ENCODE measurements around the gene PRKAG2.

PRKAG2 gene

DNA sequence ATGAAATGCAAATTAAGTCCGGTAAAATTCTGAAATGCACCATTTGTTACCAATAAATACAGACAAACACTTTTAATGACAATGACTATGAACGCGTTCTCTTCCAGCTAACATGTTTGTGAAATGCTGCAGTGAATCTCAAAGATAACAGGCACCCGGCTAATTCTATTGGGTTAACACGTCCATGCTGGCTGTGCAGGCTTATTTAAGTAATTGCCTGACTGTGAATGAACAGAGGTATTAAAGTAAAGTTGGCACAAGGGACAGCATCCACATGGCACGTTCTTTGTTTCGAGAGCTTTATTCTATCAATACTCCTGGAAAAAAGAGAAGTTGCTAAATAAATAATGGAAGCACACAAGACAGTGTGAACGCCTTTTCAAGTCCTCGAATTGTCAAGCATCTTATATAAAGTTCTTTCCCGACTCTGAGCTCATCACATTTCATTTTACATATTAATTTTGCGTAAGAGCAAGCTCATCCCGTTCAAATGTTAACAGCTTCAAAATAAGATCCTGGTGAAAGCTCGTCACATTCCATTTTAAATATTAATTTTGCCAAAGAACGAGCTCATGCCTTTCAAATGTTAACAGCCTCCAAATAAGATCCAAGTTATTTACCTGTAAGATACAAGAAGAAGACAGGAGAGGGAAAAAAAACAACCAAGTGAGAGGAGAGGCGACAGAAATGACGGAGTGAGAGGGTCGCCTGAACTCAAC, 245.9 kb downstream of the PRKAG2 start:
- peak; percentile 9 for DNase-seq

GRCh38 chr7:151630358-151630757, 246.6 kb downstream of the PRKAG2 start:
- no peak for DNase-seq

- no peak for DNase-seq
Measured at GRCh38 chr7:151629713-151630272, 247.1 kb downstream of the PRKAG2 start.

- DNase-seq = no peak
Measured at GRCh38 chr7:151628846-151629604, 247.9 kb downstream of the PRKAG2 start.

GRCh38 chr7:151626422-151627115, 250.3 kb downstream of the PRKAG2 start:
- DNase-seq = no peak

- no peak for DNase-seq
Measured at GRCh38 chr7:151625606-151626005, 251.3 kb downstream of the PRKAG2 start.

DNA sequence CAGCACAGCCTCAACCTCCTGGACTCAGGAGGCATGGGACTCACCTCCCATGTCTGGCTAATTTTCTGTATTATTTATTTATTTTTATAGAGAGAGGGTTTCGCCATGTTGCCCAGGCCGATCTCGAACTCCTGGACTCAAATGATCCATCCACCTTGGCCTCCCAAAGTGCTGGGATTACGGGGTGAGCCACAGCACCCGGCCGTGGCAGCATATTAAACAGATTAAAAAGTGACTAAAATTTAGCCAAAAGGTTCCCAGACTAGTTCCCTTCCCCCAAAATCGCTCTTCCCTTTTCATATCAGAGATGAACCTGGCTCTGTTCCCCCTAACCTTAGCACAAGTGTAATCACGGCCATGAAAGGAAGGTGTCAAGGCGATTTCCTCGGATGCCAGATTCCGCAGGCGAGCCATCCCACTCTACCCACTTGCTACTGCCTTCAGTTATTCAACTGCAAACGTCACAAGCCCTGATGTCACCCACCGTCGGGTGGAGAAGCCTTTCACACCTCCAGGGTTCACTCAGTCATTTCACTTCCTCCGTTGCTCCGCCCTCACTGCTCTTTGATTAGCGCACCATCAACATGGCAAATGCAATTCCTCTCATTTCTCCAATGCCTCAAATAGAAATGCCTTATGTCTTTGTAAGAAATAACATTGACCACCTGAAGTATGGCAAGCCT, 252.5 kb downstream of the PRKAG2 start:
- no peak for DNase-seq

DNA sequence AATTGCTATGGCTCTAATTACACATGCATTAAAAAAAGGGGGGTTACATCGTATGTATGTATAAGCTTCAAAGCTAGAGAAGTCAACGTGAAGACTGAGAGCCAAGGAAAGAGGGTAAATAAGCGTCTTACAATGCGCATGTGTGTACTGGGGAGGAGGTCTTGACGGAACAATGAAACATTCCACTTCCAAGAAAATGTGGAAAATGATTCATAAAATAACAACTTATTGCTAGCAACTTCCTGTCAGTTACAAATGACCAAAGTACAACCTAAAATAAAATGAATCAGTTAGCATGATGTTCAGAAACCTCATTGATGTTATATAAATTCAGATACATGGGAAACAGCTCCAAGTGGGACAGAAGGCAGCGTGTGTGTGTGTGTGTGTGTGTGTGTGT, 253.1 kb downstream of the PRKAG2 start:
- no peak for DNase-seq

DNA sequence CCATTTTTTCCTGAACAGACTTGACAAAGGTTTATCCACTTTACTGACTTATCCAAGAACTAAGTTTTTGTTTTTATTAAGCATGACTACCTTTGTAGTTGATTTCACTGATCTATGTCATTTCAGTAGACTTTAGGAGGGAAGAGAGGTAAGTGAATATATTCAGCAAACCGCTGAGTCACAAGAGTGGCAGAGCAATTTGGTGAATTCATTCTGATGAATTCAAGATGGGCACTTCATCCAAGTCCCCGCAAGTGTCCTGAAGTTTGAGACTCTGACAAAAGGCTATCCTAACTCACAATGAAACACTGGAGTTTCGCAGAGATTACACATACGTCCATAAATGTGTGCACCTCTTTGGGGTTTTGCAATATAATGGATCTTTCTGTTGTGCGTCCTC, 255.0 kb downstream of the PRKAG2 start:
- DNase-seq = no peak

DNA sequence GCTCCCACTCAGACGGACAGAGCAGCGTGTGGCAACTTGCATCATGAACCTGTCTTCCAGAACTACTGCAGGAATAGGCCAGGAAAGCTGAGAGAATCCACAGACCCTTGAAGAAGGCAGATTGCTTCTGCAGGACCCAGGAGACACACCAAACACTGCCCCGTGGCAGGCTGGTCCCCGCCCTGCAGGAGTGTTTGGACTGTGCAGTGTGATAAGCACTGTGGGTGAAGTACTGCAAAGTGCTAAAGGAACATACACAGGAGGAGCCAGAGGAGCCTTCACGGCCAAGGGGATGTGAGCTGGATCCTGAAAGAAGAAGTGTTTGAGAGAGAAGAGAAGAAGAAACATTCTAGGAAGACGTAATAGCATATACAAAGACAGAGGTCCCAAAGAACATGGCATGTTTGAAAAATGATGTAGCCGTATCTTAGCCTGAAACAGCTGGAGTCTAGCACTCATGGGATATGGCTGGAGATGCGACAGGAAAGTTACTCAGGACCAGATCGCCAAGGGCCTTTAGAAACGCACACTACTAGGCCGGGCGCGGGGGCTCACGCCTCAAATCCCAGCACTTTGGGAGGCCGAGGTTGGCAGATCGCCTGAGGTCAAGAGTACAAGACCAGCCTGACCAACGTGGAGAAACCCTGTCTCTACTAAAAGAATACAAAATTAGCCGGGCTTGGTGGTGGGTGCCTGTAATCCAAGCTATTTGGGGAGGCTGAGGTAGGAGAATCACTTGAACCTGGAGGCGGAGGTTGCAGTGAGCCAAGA, 260.3 kb downstream of the PRKAG2 start:
- no peak for DNase-seq

GRCh38 chr7:151615784-151616183, 261.1 kb downstream of the PRKAG2 start:
- no peak for DNase-seq

- DNase-seq = no peak
Measured at GRCh38 chr7:151615058-151615457, 261.9 kb downstream of the PRKAG2 start.

DNA sequence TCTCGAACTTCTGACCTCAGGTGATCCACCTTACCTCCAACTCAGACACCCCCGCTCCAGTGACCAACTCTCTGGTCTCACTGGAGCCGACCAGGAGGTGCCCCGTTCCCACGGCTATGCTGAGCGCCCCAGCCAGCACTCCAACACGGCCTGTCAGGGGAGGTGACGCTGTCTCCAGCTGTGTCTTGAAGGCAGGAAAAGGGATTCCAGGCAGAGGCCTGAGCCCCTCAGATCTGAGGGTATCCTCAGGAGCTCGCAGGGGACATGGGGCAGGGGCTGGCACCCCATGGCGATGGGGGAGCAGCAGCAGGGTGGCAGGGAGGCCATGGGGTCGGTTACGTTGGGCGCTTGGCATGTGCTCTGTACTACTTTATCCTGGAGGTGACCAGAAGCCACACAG, 262.9 kb downstream of the PRKAG2 start:
- DNase-seq = no peak

GRCh38 chr7:151611878-151612277, 265.0 kb downstream of the PRKAG2 start:
- no peak for DNase-seq

- no peak for DNase-seq
Measured at GRCh38 chr7:151611041-151611440, 265.9 kb downstream of the PRKAG2 start.

DNA sequence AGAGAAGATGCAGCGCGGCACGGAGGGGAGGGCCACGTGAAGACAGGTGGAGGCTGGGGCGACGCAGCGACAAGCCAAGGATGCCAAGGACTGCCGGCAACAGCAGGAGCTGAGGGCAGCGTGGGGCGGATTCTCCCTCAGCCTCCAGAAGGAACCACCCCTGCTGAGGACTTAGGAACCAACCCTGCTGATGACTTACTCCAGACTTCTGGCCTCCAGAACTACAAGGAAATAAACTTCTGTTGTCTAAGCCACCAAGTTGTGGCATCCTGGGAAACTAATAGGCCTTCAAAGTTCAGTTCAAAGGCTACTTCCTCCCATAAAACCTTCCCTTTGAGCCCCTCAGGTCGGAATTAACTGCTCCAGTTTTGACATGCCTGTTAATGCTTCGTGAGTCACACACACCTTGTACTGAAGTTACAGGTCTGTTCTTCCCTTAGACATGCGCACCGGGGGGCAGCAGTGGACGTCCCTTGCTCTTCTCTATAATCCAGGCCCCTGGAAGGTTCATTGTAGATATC, 268.8 kb downstream of the PRKAG2 start:
- no peak for DNase-seq

GRCh38 chr7:151607464-151607867, 269.4 kb downstream of the PRKAG2 start:
- DNase-seq = no peak

GRCh38 chr7:151603951-151604350, 273.0 kb downstream of the PRKAG2 start:
- DNase-seq = no peak

DNA sequence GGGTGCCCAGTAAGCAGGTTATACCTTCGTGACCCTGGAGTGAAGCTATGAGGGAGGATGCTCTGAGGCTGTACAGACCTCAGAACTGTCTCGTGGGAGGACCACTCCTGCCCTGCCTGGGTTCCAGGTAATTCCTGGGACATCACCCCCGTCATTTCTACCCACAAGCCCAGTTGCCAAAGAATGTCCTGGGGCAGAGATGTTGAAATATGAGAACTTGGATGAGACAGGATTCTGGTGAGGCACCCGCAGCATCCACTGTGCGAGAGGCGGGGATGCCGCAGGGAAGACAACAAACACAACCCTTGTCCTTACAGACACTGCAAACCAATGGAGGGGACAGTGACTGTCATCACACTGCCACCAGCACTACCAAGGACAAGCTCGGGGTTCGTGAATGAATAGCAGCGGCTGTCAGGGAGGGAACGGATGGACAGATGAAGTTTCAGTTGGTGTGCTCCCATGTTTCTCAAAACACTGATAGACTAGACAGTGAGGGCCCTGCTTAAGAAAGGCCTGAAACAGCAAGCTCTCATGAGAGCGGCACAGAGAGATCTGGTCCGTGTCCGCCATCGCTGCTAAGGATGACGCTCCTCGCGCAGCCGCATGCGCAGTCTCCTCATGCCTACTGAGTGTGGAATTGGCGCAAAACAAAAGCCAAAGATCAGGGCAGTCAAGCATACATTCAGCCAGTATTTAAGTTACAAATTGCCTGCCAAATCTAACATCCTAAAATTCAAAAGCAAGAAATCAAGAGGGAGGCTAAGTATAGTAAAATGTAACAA, 275.2 kb downstream of the PRKAG2 start:
- DNase-seq = no peak

DNA sequence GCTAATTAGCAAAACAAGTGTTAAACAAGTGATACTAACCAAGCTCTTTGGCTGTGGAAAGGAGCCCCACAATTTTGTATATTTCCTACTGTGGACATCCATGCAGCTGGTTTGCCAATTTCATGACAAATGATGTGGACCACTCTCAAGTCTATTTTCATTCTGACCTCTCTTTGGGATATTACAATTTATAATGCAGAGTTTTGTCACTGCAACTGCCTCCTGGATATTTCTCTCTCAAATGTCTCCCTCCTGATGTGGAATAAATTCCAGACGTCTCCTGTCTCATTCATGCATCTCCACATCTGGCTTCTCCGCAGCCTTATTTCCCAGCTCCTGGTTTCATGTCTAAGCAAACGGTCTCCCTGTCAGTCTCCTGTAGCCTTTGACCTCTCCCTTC, 276.6 kb downstream of the PRKAG2 start:
- DNase-seq = no peak
